HG03139 (cell line): Measurements from ENCODE around the gene PNMA6E.

Experiments
- ATAC-seq: cut with Tn5 transposase; IDR thresholded peaks from one replicate; pipeline ENCODE4 v1.9.1; 2021; ENCODE audit not compliant: unreplicated experiment

PNMA6E gene

DNA sequence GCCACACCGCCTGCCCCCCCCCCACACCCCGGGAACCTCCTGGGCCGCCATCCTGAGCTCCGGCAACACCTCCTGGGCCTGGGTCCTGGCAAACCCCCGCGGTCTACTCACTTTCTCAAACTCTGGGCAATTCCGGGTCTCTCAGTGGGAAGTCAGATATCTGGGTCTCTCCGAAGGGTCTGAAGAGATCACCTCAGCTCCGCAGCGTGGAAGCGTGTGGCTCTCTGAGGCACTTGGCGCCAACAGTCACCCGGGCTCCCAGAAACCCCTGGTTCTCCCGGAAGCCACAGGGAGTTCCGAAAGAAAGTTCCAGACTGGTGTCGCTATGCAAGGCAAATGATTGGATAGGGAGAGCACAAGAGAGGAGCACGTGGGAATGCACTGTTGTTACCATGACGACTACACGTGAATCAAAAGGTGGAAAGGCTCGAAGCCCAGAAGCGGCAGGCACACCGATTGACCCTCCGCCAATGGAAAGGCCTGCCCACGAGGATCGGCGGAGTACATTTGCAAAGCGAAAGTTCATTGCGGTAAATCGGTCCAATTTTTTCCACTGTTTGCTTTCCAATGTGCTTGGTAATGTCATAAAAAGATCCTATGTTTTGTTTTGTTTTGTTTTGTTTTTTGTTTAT, at the start of gene PNMA6E:
Gene PNMA6E, minus strand, starts transcription at position 218 of the 632 bp plus-strand sequence. CDS start 2,501 bp downstream, outside the sequence.
- no peak for ATAC-seq

DNA sequence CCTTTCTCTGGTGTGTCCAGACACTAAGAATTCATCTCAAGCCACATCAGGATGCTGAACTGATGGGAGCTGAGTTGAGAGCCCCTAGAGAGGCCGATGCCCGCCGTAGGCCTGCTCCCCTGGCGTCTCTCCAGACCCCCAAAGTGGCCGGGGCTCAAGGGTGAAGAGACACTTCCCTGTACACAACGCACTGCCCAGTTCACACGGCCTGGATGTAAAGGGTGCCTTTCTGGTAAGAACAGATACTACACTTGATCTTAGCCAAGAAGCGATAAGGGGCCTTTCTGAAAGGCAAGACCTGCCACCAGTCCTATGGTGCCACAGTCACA, 49.8 kb upstream of the PNMA6E start:
- ATAC-seq, result no peak

DNA sequence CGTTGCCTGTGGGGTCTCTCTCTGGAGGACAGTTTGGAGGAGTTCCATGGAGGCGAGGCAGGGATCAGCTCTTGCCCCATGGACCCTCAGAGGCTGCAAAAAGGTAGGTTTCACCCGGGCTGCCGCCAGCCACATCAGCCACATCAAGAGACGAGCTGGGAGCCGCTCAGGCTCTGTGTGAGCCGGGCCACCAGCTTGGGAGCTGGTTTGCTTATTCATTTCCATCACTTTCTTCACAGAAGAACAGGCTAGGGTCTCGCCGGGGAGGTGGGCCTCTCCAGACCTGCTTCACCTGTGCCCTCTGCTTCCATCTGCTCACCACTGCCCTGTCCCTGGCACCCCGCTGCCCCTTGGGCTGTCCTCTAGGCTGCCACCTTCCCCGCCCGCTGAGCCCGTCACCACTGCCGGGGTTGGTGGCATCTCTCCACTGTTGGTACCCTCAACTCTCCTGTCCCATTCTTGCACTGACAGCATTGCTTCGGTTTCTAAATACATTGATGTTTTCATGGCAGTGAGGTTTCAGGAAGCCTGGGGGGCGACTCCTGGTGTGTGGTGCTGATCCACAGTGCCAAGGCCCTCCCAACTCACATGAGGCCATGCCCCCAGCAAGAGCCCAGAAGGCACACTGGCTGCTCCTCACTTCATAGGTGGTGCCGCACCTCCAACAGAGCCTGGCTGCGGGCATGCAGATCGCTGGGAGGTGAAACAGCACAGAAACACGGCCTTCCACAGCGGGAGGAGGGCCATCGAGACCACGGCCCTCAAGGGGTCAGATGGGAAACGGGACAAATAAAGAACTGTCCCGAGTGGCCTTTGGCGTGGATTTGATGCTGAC, 49.2 kb upstream of the PNMA6E start:
- no peak for ATAC-seq

DNA sequence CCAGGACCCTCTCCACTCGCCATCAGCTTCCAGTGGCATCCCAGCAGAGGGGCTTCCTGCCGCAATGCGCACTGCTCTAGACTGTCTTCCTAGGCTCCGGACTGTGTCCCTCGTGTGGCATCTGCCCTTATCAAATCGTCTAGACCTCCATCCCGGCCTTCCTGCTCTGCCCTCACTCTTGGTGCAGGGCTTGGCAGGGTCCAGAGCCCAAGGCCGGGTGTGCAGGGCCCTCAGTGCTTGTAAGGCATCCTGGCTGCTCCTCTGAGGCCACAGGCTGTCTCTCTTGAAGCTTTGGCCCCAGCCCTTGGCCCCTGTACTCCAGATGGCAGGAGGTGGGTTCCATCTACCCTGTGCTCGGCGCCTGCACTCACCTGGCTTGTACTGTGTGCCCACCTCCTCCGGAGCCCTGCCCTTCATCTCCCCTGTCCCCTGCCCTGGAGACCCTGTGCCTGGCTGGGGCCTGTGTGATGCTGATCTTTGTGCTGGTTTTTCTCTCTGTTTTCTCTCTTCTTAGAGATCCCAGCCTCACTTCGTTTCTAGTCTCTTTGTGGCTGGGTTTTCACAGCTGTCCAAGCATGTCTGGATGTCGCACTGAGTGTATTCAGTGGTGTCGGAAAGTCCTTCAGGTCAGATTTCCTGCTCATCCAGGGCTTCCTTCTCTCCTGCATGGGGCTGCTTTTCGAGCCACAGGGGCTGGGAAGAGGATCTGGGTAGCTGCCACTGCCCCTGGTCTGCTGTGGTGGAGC, 48.4 kb upstream of the PNMA6E start:
- ATAC-seq, result no peak

DNA sequence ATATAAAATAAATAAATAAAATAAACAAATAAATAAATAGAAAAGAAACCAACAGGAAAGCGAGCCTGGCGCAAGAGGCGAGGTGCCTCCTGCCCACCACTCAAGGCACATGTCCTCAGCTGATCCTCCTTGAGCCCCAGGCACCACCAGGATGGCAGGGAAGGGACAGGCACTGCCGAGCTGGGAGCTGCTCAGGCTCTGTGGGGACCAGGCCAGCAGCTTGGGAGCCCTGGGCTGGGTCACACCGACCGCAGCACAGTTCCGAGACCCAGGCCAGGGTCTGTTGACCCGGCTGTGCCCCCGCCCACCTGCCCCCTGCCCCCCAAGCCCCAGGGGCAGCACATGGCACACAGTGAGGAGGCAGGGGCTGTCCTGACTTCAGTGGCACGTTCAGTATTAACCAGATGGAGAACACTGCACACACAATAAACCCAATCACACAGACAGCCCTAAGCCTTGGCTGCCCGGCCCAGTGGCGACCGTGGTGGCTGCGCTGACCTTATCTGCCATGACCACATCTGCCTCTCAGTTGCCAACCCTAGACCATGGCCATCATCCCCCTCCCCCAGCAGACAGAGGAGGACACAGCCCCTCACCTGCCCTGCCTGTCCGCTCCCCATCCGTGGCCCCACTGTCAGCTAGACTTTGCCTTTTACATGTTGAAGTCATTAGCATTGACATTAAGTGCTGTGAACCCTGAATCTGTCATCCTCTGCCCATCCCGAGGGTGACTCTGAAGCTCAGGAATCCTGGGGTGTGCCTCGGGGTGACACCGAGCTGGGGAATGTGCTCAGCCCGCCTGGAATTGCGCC, 47.6 kb upstream of the PNMA6E start:
- ATAC-seq, result no peak

DNA sequence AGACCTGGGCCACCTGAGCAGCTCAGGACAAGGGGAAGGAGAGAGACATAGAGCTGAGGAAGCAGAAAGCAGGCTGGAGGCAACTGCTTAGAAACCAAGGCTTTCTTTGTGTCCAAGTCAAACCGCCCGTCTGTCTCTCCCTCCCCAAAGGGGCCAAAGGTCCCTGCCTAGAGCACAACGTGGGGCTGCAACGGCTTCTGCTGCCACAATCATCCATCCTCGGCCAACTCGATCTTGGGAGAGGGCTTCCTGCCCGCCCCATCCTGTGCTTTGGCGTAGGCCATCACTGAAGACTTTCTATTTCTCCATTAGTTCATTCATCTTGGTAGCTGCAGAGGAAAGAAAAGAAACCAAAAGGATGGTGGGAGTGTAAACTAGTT, 46.4 kb upstream of the PNMA6E start:
- ATAC-seq, result no peak

DNA sequence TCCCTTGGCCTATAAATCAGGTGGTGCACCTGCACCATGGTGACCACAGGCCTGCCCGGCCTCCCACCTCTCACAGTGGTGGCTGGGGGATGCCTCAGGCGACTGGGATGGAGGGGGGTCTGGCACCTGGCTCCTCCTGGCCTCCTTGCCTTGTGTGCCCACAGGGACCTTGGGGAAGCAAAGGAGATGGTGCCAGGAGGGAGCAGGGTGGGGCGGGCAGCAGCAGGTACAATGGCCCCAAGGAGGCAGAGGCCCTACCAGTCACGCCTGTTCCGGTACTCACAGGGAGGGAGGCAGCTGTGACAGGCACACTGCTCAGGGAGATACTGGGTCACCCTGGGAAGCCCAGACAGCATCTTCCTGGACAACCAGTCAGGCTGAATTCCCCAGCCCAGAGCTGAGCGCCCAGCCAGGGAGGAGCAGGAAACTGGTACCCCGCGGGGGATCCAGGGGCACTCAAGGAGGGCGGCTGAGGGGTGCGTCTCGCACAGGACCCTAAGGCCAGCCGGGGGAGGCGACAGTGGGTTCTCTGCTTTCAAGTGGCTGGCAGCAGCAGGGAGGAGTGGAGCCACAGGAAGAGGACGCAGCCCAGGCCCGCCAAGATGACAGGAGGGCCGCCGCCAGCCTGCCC, 45.9 kb upstream of the PNMA6E start:
- no peak for ATAC-seq

DNA sequence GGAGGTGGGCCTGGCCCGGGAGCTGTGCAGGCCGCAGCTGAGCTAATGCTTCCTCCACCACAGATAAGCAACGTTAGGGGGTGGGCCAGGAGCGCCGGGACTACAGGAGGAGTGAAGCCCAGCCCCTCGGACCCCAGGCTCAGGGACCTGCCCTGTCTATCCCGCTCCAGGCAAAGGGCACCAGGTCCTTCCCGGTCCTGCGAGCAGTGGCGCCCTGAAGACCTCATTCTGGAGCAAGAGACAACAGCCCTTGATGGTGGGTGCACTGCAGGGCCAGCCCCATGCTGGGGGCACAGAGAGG, 45.4 kb upstream of the PNMA6E start:
- no peak for ATAC-seq

DNA sequence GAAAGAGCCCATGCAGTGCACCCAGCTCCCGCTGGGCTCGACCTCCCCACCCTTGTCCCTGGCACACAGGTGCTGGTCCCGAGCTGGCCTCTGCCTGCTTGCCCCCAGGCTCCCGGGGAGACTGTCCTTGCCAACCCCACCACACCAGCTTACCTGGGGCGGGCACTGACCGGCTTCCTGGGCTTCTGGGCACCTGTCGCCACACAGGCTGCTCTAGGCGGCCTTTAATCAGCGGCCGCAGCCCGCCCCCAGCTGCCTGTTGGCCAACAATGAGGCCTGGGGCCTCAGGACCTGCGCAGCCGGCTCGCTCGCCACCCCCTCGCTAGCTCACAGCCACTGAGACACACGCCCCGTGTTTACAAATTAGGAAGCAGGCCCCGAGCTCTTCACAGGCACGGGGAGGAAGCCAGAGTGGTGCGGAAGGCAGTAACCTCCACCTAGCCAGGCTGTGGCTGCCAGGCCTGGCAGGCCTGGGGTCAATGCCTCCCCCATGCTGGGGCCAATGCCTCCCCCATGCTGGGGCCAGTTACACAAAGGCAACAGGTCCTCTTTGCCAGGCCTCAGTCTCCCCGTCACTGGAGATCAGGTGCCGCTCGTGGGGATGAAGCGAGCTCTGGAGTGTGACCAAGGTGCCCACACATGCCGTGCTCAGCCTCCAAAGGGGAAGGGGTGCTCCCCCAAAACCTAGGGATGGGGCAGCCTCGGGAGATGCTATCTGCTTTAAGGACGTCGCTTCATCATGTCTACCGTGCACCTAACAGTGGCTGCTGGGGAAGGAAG, 44.9 kb upstream of the PNMA6E start, which contains the start of gene TREX2:
Gene TREX2, minus strand, starts transcription at position 201 of the 780 bp plus-strand sequence. CDS start 626 bp downstream, outside the sequence.
- ATAC-seq, result no peak

DNA sequence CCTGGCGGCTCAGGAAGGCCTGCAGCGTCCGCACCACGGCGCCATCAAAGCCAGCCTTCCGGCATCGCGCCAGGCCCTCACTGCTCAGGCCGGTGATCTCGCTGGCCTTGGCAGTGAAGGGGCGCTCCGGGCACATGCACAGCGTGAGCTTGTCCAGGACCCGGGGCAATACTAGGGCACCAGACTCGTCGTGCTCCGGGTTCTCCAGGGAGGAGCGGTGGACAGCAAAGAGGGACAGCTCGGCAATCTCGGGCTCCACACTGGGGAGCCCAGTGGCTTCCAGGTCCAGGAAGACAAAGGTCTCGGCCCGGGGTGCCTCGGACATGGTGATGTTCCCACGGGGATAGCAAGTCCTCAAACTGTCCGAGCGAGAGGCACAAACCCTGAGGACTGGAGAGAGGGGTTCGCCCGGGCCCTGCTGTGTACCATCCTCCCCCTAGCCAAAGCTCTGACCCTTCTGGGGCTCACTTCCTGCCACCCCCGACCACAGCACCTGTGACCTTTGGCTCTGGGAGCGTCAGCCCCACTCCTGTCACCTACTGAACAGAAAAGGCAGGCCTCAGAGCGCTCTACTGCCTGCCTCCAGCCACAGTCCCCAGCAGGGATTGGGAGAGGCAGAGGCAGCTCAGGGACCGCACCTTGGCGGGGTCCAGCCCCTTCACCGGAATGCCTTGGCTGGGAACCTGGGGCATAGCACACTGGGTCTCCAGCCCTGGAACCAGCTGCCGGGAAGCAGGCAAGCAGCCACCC, 44.1 kb upstream of the PNMA6E start:
- ATAC-seq, result no peak

DNA sequence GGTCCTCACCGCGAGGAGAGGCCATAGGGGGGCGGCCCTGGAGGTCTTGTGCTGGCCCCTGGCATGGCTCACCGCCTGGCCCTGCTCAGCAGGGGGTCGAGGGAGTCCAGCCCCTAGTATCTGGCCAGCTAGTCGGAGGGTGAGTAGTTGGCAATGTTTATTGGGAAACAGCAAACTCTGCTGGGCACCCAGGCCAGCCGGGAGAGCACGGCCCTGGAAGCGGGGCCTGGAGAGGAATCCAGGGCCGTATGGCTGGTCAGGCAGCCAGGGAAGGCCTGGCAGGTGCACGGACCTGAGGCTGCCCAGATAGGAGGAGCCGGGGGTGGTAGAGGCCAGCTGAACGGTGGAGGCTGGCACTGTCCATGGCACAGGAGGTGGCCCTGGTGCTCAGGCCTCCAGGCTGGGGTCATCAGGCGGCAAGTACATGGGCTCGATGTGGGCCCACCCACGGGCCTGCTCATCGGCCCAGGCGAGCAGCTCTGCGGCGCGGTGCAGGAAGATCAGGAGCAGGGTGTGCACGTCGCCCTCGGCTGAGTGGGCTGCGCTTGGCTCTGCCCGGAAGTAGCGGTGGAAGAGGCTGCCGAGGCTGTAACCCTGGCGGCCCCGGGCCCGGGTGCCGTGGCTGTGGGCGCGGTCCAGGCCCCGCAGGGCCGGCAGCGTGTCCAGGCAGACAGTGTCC, 43.3 kb upstream of the PNMA6E start:
- no peak for ATAC-seq

DNA sequence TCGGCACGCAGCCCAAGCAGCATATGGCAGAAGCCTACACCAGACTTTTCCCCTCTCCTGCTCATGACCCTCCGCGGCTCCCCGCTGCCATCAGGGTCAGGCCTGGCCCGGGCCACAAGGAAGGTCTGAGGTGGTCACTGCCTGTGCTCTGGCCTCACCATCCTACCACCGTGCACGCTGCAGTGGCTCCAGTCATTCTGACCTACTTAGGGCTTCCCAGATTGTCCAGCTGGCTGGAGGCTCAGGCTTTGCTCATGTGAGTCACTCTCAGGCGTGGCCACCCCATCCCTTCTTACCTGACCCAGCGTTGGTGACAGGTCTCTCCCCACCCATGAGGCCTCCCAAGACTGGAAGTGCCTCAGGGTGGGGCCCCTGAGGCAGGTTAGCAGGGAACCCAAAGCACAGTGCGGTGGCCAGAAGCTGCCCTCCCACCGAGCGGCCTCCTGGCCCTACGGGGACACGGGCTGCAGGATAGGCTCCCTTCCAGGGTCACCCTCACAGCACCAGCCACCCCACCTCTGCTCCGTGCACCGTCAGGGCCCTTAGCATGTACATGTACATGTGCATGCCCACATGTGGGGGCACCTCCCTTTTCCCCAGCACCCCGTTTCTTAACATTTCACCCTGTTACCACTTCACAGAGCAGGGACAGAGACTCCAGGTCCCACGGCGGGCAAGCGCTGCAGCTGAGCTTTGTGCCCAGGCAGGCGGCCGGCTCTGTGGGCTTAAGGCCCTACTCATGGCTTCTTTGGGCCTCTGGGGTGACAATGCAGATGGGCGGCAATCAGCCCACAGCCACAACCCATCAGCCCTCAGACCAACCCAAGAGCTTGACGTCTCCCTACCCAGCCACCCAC, 42.6 kb upstream of the PNMA6E start:
- ATAC-seq, result no peak

DNA sequence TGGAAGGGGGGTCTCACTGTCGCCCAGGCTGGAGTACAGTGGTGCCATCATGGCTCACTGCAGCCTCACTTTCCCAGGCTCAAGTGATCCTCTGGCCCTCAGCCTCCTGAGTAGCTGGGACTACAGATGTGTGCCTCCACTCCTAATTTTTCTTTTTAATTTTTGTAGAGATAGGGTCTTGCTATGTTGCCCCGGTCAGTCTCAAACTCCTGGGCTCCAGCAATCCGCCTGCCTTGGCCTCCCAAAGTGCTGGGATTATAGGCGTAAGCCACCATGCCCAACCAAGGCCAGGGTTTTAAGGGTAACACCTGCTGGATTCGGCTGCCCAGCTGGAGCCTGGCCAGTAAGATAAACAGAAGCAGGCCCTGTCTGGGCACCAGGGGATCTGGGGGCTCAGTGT, 41.3 kb upstream of the PNMA6E start:
- ATAC-seq, result no peak

DNA sequence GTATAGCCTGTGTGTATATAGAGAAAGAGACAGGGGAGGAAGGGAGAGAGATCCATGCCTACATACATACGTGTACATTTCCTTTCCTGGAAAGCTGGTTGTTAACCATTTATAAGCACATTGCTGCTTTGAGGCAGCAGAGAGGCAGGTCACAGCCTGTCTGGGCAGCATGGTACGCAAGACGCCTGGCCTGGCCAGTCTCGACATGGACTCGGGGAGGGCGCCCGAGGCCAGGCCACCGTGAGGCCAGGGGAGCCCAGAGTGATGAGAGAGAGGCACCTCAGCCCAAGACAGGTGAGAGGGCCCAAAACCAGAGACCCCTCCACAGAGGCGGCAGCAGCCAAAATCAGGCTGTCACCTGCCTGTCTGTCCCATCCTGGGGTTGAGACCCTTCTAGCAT, 40.8 kb upstream of the PNMA6E start:
- ATAC-seq, result no peak

DNA sequence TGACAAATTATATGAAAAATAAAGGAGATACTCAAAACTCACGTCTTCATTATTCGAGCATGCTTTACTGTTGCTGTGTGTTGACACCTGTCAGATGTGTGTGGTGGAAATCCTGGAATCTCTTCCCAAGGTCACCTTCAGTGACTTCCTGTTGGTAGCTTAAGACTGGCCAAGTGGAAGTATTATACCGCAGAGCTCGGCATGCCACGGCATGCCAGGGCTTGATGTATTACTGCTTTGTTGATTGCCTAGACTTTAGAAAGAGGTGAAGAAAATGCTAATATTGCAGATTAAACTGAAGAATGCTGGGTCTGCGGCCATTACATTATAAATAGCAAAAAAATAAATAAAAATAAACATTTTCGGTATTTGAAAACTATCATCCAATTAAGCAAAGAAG, 40.1 kb upstream of the PNMA6E start:
- no peak for ATAC-seq

DNA sequence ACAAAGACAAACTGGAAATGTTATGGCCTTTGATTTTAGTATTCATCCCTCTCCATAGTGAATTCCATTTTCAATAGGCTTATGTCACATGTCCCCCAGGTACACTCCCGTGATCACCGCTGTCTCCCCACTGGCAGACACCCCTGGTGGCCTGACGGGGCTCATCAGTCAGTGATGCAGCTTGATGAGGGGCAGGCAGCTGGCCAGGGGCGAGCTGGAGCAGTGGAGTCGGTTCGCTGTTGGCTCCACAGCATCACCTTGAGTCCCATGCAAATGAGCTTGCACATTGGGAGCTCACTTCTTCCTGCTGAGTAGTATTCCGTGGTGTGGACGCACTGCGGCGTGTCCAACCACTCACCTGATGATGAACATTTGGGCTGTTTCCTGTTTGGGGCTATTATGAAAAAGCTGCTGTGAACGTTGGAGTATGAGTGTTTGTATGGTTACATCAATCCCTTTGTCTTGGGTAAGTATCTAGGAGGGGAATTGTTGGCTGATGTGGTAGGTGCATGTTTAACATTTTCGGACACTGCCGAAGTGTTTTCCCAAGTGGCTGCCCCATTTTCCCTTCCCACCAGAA, 39.5 kb upstream of the PNMA6E start:
- no peak for ATAC-seq

DNA sequence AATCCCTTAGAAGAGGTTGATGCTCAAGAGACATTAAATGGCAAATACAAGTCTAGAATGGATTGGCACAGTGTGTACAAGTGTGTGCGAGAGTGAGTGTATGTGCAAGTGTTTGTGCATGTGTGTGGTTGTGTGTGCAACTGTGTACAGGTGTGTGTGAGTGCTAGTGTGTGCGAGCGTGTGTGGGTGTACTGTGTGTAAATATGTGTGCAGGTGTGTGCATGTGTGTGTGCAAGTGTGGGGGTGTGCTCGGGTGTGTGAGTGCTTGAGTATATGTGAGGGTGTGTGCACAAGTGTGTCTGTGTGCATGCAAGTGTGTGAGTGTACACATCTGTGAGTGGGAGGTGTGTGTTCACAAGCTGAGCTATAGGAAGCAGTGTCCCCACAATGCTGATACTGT, 38.8 kb upstream of the PNMA6E start:
- ATAC-seq, result no peak

DNA sequence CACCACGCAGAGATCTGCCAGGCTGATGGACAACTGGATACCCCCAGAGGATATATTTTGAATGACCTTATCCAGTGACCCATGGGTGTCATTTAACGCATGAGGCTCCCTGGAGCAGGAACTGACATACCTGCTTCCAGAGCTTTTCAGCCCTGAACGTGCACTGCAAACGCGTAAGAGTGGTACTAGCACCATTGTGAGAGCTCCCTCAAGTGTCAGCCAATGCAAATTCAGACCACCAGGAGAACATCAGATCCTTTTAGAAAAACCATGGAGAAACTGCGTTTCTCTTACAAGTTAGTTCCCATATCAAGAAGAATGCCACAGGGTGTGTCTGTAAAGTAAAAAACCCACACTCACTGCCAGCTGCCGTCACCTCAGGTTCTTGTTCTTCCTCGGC, 37.4 kb upstream of the PNMA6E start:
- ATAC-seq, result no peak
